CD14-positive monocyte (primary cell): ENCODE measurements around the gene NFYC. TPM values are rescaled to one million over a fixed set of nuclear protein-coding genes. Genes with fewer than 3 reads are reported as not detected.

ENCODE experiments used
- DNase-seq, 3 donors: peaks; one replicate each; pipeline ENCODE4 v3.0.0-alpha.2; 2011 to 2022
- H2AFZ ChIP-seq: 2 replicates; pipeline ENCODE4 v1.6.0; 2012; ENCODE audit warnings: mild to moderate bottlenecking, low read depth, low read length, inconsistent platforms; ENCODE audit not compliant: insufficient read depth, poor library complexity, severe bottlenecking
- H3K27ac ChIP-seq, 2 donors: 1 replicate in 1 of 2; 2 replicates in 1 of 2; pipeline ENCODE4 v1.5.1; 2012 to 2013; ENCODE audit warnings: low read length in 2 of 2, control low read depth in 1 of 2, inconsistent platforms in 1 of 2, low read depth in 1 of 2, mild to moderate bottlenecking in 1 of 2
- H3K27me3 ChIP-seq, 2 donors: one replicate each; pipeline versions ENCODE4 v1.6.0 to v1.6.1; 2011 to 2013; ENCODE audit warnings: low read length in 2 of 2; ENCODE audit not compliant: control insufficient read depth in 2 of 2, insufficient read depth in 2 of 2
- H3K36me3 ChIP-seq, 2 donors: replicated peaks in 1 of 2; 1 replicate in 1 of 2; 2 replicates in 1 of 2; pipeline versions ENCODE4 v1.5.1 to v1.6.1; 2012 to 2013; ENCODE audit warnings: low read length in 2 of 2, control low read depth in 1 of 2, inconsistent platforms in 1 of 2, mild to moderate bottlenecking in 1 of 2; ENCODE audit not compliant: insufficient read depth in 2 of 2, control insufficient read depth in 1 of 2
- H3K4me1 ChIP-seq, 2 donors: 1 replicate in 1 of 2; 2 replicates in 1 of 2; pipeline versions ENCODE4 v1.5.1 to v1.6.1; 2012 to 2013; ENCODE audit warnings: low read length in 2 of 2, control low read depth in 1 of 2, inconsistent platforms in 1 of 2, mild to moderate bottlenecking in 1 of 2, moderate library complexity in 1 of 2; ENCODE audit not compliant: insufficient read depth in 2 of 2, control insufficient read depth in 1 of 2
- H3K4me2 ChIP-seq: replicated peaks from 2 replicates; pipeline ENCODE3; 2012; ENCODE audit warnings: low read length, moderate library complexity, mild to moderate bottlenecking; ENCODE audit not compliant: poor library complexity, severe bottlenecking; ENCODE audit errors: extremely low read depth
- H3K4me3 ChIP-seq, 3 experiments: fragments of 200-600 bp in 1 of 3; sonication (generic) in 1 of 3; replicated peaks in 1 of 3; 1 replicate in 2 of 3; 2 replicates in 1 of 3; pipeline ENCODE4 v1.5.1; 2011 to 2013; ENCODE audit warnings: low read length in 3 of 3, mild to moderate bottlenecking in 3 of 3, control low read depth in 2 of 3, low read depth in 2 of 3, inconsistent platforms in 1 of 3, moderate library complexity in 1 of 3
- H3K79me2 ChIP-seq: 2 replicates; pipeline ENCODE4 v1.6.0; 2012; ENCODE audit warnings: mild to moderate bottlenecking, control low read depth, inconsistent platforms, low read length, moderate library complexity; ENCODE audit not compliant: insufficient read depth
- H3K9ac ChIP-seq: 2 replicates; pipeline ENCODE4 v1.6.0; 2017; ENCODE audit warnings: low read length, mild to moderate bottlenecking; ENCODE audit not compliant: insufficient read depth, poor library complexity, severe bottlenecking
- H3K9me3 ChIP-seq, 2 donors: replicated peaks in 1 of 2; 1 replicate in 1 of 2; 2 replicates in 1 of 2; pipeline versions ENCODE4 v1.5.1 to v1.6.1; 2012 to 2013; ENCODE audit warnings: low read length in 2 of 2, control low read depth in 1 of 2; ENCODE audit not compliant: control insufficient read depth in 1 of 2, insufficient read depth in 1 of 2
- H4K20me1 ChIP-seq: 2 replicates; pipeline ENCODE4 v1.6.0; 2012; ENCODE audit warnings: mild to moderate bottlenecking, low read length, control low read depth, moderate library complexity; ENCODE audit not compliant: insufficient read depth
- H3K27ac Mint-ChIP-seq, 7 donors: one replicate each; pipeline ENCODE4 v1.8.0; 2020; ENCODE audit warnings: mild to moderate bottlenecking in 7 of 7, mixed read lengths in 7 of 7, moderate library complexity in 6 of 7, inconsistent platforms in 2 of 7
- H3K27me3 Mint-ChIP-seq, 3 donors: one replicate each; pipeline ENCODE4 v1.8.0; 2021 to 2022; ENCODE audit warnings: low read depth in 3 of 3, mild to moderate bottlenecking in 3 of 3, mixed read lengths in 3 of 3, moderate library complexity in 3 of 3, inconsistent platforms in 1 of 3
- H3K36me3 Mint-ChIP-seq, 2 donors: one replicate each; pipeline ENCODE4 v1.8.0; 2020; ENCODE audit warnings: mixed read lengths in 2 of 2, inconsistent platforms in 1 of 2, mild to moderate bottlenecking in 1 of 2
- H3K4me1 Mint-ChIP-seq: one replicate; pipeline ENCODE4 v1.8.0; 2020; ENCODE audit warnings: mild to moderate bottlenecking, mixed read lengths
- H3K4me3 Mint-ChIP-seq, 2 donors: one replicate each; pipeline ENCODE4 v1.8.0; 2020; ENCODE audit warnings: mild to moderate bottlenecking in 2 of 2, mixed read lengths in 2 of 2, moderate library complexity in 1 of 2
- H3K9me3 Mint-ChIP-seq, 7 donors: one replicate each; pipeline ENCODE4 v1.8.0; 2020 to 2022; ENCODE audit warnings: mixed read lengths in 7 of 7, mild to moderate bottlenecking in 6 of 7, moderate library complexity in 6 of 7, inconsistent platforms in 2 of 7
- CTCF ChIP-seq: fragments of 200-600 bp; IDR thresholded peaks from one replicate; pipeline ENCODE4 v1.8.0; 2022; ENCODE audit warnings: antibody characterized with exemption, mild to moderate bottlenecking
- WGBS: methylation state at CpG from one replicate; pipeline ENCODE4 v1.1.5; 2013; ENCODE audit warnings: missing lambda C conversion rate; ENCODE audit not compliant: insufficient coverage; 5-methylcytosine and 5-hydroxymethylcytosine counted together
- intact Hi-C, 2 donors: fragments of 100-400 bp; cut with micrococcal nuclease; formaldehyde crosslinking; loops; one replicate each; pipeline versions ENCODE4 v1.15.0 to v1.15.1; 2023
- polyA plus RNA-seq, 3 donors: library from polyadenylated mRNA; depleted of rRNA in 1 of 3; unstranded in 2 of 3; stranded (reverse) in 1 of 3; fragments of 300-500 nt in 2 of 3; fragments of >200 nt in 1 of 3; fragmentation: Illumina TruSeq in 2 of 3; gene quantifications; 1 replicate in 2 of 3; 2 replicates in 1 of 3; pipeline ENCODE4 v1.2.3, GENCODE V29; 2012 to 2021

The NFYC gene
- polyA plus RNA-seq, 3 donors = 61.2 to 142 (median 68.2) TPM

- no peak overlapping the region for H3K9ac ChIP-seq
- H3K79me2 ChIP-seq = no peaks in the 10 kb centered on the region
- no peaks in the 10 kb centered on the region for H4K20me1 ChIP-seq
- H3K36me3 ChIP-seq = no peaks in the 10 kb centered on the region
- peaks cover 11% of the 10 kb centered on the region for H3K4me1 Mint-ChIP-seq
- peaks cover 2 to 13% (median 7%) of the 10 kb centered on the region in 3 donors for H3K27me3 Mint-ChIP-seq
- intact Hi-C loops = no loop called here
- H2AFZ ChIP-seq = no peak overlapping the region
- H3K9me3 Mint-ChIP-seq = no peaks in the 10 kb centered on the region
- WGBS = 100% methylated on average over 2 of the region's 4 CpGs
- H3K27ac Mint-ChIP-seq = no peak overlapping the region
- peaks cover 6 to 10% of the 10 kb centered on the region in 2 donors for H3K4me1 ChIP-seq
- no peaks in the 10 kb centered on the region for H3K27me3 ChIP-seq
- no peaks in the 10 kb centered on the region for H3K9me3 ChIP-seq
- no peak overlapping the region for H3K4me3 Mint-ChIP-seq
- no peak overlapping the region for H3K4me2 ChIP-seq
- H3K36me3 Mint-ChIP-seq = no peaks in the 10 kb centered on the region
- H3K4me3 ChIP-seq = no peak overlapping the region
- TF ChIP-seq CTCF = no peak
- no peak overlapping the region for H3K27ac ChIP-seq
- DNase-seq = no peak
Measured at GRCh38 chr1:40794048-40794447, 102.5 kb downstream of the NFYC start.

- Mint-ChIP-seq H3K27me3 (peaks cover 2 to 13% (median 7%) of the 10 kb centered on the region in 3 donors), H3K27ac (no peak overlapping the region), H3K36me3 (no peaks in the 10 kb centered on the region), H3K4me1 (peaks cover 12% of the 10 kb centered on the region), H3K4me3 (no peak overlapping the region), H3K9me3 (no peaks in the 10 kb centered on the region)
- no peaks in the 10 kb centered on the region for H4K20me1 ChIP-seq
- no peak overlapping the region for H2AFZ ChIP-seq
- H3K4me3 ChIP-seq = no peak overlapping the region
- TF ChIP-seq CTCF = no peak
- no peaks in the 10 kb centered on the region for H3K79me2 ChIP-seq
- intact Hi-C loops = no loop called here
- H3K27ac ChIP-seq = no peak overlapping the region
- H3K27me3 ChIP-seq = no peaks in the 10 kb centered on the region
- H3K36me3 ChIP-seq = no peaks in the 10 kb centered on the region
- 100% methylated on average over 3 of the region's 10 CpGs for WGBS
- no peak for DNase-seq
- no peak overlapping the region for H3K4me2 ChIP-seq
- H3K9ac ChIP-seq = no peak overlapping the region
- peaks cover 6 to 10% of the 10 kb centered on the region in 2 donors for H3K4me1 ChIP-seq
- no peaks in the 10 kb centered on the region for H3K9me3 ChIP-seq
Measured at GRCh38 chr1:40794974-40795715, 103.6 kb downstream of the NFYC start.
